ENCODE measurements around the gene PTPRN2.

GRCh38 chr7:158351481-158351880, 236.1 kb downstream of the PTPRN2 start:
- no peak for TF ChIP-seq CTCF (IDR thresholded peaks at IDR 0.05 in 2 of 3, conservative IDR thresholded peaks at IDR 0.05 in 1 of 3; ENCODE audit: insufficient read depth in 2 of 3, low read depth in 1 of 3, low read length in 3 of 3)
- TF ChIP-seq U2AF2 (optimal IDR thresholded peaks at IDR 0.05; ENCODE audit: low read depth, low read length) = no peak
- no peak for TF ChIP-seq UBTF (IDR thresholded peaks at IDR 0.05; ENCODE audit: borderline replicate concordance in 1 of 2, low read depth in 2 of 2, low read length in 2 of 2)
- TF ChIP-seq SMARCA4 (IDR thresholded peaks at IDR 0.05) = no peak
- TF ChIP-seq NR2C1 (IDR thresholded peaks at IDR 0.05) = no peak
- TF ChIP-seq NR2C1 (tag; IDR thresholded peaks at IDR 0.05) = no peak
